K562 (cell line): Measurements from ENCODE around the gene CPNE1. TPM values are rescaled to one million over a fixed set of nuclear protein-coding genes. Genes with fewer than 3 reads are reported as not detected.

Experiments used
- ARNT ChIP-seq, 2 experiments: fragments of 450-650 bp; IDR thresholded peaks; 2 replicates each; pipeline ENCODE4 v1.6.1; 2016; ENCODE audit warnings: mild to moderate bottlenecking in 1 of 2
- BRD4 ChIP-seq: fragments of 200-600 bp; sonication (generic); IDR thresholded peaks from 2 replicates; pipeline ENCODE4 v1.6.1; 2017; ENCODE audit warnings: inconsistent platforms
- CBX1 ChIP-seq: sonication (generic); IDR thresholded peaks from 2 replicates; pipeline ENCODE4 v1.6.1; 2016; ENCODE audit warnings: antibody characterized with exemption, low read depth, mild to moderate bottlenecking
- CSDE1 ChIP-seq, 2 experiments: fragments of 450-650 bp; IDR thresholded peaks; 2 replicates each; pipeline ENCODE4 v1.6.1; 2016; ENCODE audit warnings: mild to moderate bottlenecking in 1 of 2
- ETS2 ChIP-seq: IDR thresholded peaks from 2 replicates; pipeline ENCODE4 v1.6.1; 2016; ENCODE audit warnings: borderline replicate concordance, missing genetic modification characterization, mild to moderate bottlenecking, moderate library complexity, missing compliant biosample characterization; ENCODE audit not compliant: poor library complexity, severe bottlenecking
- MAFG ChIP-seq: fragments of 450-650 bp; conservative IDR thresholded peaks from 2 replicates; pipeline ENCODE4 v1.6.1; 2016; ENCODE audit warnings: missing genetic modification characterization, missing compliant biosample characterization
- OTX1 ChIP-seq: fragments of 450-650 bp; formaldehyde crosslinking; IDR thresholded peaks from 2 replicates; pipeline ENCODE4 v1.4.0; 2022; ENCODE audit warnings: mild to moderate bottlenecking
- PHB2 ChIP-seq: fragments of 450-650 bp; IDR thresholded peaks from 2 replicates; pipeline ENCODE4 v1.6.1; 2017; ENCODE audit warnings: low read depth
- SMAD1 ChIP-seq: fragments of 150-350 bp; IDR thresholded peaks from 2 replicates; pipeline ENCODE4 v1.6.1; 2014; ENCODE audit warnings: low read length, low read depth; ENCODE audit not compliant: partially characterized antibody
- TCF7L2 ChIP-seq: fragments of 150-350 bp; IDR thresholded peaks from 2 replicates; pipeline ENCODE4 v1.6.1; 2016; ENCODE audit warnings: low read depth, mild to moderate bottlenecking, low read length, moderate library complexity
- ZNF316 ChIP-seq: fragments of 450-650 bp; IDR thresholded peaks from 2 replicates; pipeline ENCODE4 v1.6.1; 2016
- ZNF384 ChIP-seq: IDR thresholded peaks from 2 replicates; pipeline ENCODE4 v1.6.1; 2012; ENCODE audit warnings: low read depth, low read length, improper control_type of control experiment
- ZNF57 ChIP-seq: fragments of 450-650 bp; formaldehyde crosslinking; IDR thresholded peaks from 2 replicates; pipeline ENCODE4 v1.4.0; 2020; ENCODE audit warnings: mild to moderate bottlenecking, moderate library complexity
- polyA plus RNA-seq, 8 experiments: library from polyadenylated mRNA; depleted of rRNA in 4 of 8; stranded (reverse) in 5 of 8; unstranded in 3 of 8; fragments of >200 nt; fragmentation: Nextera tagmentation in 2 of 8; fragmentation: Illumina TruSeq in 1 of 8; extraction: Ambion mirVana in 2 of 8; extraction: Trizol in 1 of 8; gene quantifications; 2 replicates each; pipeline versions ENCODE4 v1.2.1 to v1.2.3, GENCODE V29; 2011 to 2014; ENCODE audit warnings: inconsistent platforms in 1 of 8, missing spikeins in 1 of 8
- total RNA-seq, 7 experiments: library from RNA; depleted of rRNA in 6 of 7; stranded (reverse); fragments of >200 nt in 6 of 7; fragmentation: Illumina TruSeq in 2 of 7; extraction: Trizol in 2 of 7; gene quantifications; 2 replicates each; pipeline versions ENCODE4 v1.2.1 to v1.2.3, GENCODE V29; 2011 to 2021; ENCODE audit warnings: low replicate concordance in 1 of 7
- TF ChIP-seq, protein P1 (sequence below): fragments of 450-650 bp; IDR thresholded peaks from 2 replicates; pipeline ENCODE4 v1.6.1; 2014; ENCODE audit warnings: low read depth, mild to moderate bottlenecking, moderate library complexity, borderline replicate concordance
- TF ChIP-seq, protein P2 (sequence below): fragments of 250-450 bp; sonication (Bioruptor Pico); IDR thresholded peaks from 2 replicates; pipeline ENCODE4 v1.8.0; 2021; ENCODE audit warnings: moderate library complexity, mild to moderate bottlenecking, inconsistent platforms

The CPNE1 gene
- total and polyA plus RNA-seq, 9 of the 15 experiments (the other 6 are each of a cell fraction or from before 2014, with no cell fraction given): 42.1 to 102 (median 56.0) TPM

DNA sequence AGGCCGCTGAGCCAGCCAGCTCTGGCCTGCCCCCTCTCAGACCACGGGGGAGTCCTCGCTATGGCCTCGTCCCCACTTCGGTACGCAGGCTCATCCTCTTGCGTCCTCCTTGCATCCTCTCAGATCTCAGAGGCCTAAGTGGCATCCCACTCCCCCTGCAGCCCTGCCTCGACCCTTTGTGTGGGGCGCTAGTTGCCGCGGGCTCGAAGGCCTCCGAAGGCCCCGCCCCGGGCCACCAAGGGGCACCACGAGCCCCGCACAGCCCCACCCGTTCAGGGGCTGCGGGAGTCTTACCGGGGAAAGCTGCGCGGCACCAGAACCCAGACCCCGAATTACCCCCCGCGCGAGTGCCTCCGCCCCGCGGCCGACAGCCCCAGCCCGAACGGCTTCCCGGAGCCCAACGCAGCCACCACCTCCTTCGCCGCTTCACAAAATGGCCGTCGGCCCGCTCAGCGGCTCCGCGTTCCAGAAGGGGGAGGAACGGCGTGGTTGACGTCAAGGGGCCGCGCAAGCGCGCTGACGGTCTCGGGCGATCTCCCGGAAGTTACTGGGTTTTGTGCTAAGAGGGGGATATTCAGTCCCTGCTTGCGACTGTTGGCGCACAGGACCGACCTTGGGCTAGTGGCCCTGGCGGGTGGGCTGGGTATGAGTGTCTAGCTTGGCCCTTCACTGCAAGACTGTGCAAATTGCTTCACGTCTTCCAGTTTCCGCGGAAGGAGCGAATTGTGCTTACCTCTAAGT is at the start of gene CPNE1, which contains the start of gene RBM12 (continued):
- TF ChIP-seq ETS2 (no peak), BRD4 (peak; percentile 96), TCF7L2 (peak; percentile 65; the same call in 1 of the 2 replicates), MAFG (tag) (no peak), SMAD1 (peak; percentile 64), CBX1 (peak; percentile 96), ZNF384 (no peak), OTX1 (CRISPR knock-in tag) (no peak; the same call in 1 of the 2 replicates), ZNF57 (CRISPR knock-in tag) (no peak), PHB2 (no peak), ZNF316 (0 out of 2 replicates have a peak, but pooled peaks have one; percentile 1), ARNT (IDR thresholded peaks at IDR 0.05) (no peak), CSDE1 (IDR thresholded peaks at IDR 0.05) (no peak)
- TF ChIP-seq, protein P1, sequence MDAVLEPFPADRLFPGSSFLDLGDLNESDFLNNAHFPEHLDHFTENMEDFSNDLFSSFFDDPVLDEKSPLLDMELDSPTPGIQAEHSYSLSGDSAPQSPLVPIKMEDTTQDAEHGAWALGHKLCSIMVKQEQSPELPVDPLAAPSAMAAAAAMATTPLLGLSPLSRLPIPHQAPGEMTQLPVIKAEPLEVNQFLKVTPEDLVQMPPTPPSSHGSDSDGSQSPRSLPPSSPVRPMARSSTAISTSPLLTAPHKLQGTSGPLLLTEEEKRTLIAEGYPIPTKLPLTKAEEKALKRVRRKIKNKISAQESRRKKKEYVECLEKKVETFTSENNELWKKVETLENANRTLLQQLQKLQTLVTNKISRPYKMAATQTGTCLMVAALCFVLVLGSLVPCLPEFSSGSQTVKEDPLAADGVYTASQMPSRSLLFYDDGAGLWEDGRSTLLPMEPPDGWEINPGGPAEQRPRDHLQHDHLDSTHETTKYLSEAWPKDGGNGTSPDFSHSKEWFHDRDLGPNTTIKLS: peak; percentile 61; the same call in 1 of the 2 replicates
- TF ChIP-seq, protein P2, sequence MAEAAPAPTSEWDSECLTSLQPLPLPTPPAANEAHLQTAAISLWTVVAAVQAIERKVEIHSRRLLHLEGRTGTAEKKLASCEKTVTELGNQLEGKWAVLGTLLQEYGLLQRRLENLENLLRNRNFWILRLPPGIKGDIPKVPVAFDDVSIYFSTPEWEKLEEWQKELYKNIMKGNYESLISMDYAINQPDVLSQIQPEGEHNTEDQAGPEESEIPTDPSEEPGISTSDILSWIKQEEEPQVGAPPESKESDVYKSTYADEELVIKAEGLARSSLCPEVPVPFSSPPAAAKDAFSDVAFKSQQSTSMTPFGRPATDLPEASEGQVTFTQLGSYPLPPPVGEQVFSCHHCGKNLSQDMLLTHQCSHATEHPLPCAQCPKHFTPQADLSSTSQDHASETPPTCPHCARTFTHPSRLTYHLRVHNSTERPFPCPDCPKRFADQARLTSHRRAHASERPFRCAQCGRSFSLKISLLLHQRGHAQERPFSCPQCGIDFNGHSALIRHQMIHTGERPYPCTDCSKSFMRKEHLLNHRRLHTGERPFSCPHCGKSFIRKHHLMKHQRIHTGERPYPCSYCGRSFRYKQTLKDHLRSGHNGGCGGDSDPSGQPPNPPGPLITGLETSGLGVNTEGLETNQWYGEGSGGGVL (CRISPR knock-in tag): no peak
